Muscle of back (tissue), 13 donors: ENCODE measurements around the gene DLG5. TPM values are rescaled to one million over a fixed set of nuclear protein-coding genes. Genes with fewer than 3 reads are reported as not detected.

Experiments
- DNase-seq, 3 donors: peaks; one replicate each; pipeline versions ENCODE4 v3.0.0 to v3.0.0-alpha.2; 2013
- long read RNA-seq, 9 donors: transcript quantifications; one replicate each; lab custom pipeline, GENCODE V29; 2026
- polyA plus RNA-seq, 10 donors: library from polyadenylated mRNA; unstranded; fragments of 120-200 nt; gene quantifications; one replicate each; pipeline ENCODE4 v1.2.1, GENCODE V29; 2013; ENCODE audit not compliant: insufficient read length in 10 of 10

Gene DLG5, protein sequence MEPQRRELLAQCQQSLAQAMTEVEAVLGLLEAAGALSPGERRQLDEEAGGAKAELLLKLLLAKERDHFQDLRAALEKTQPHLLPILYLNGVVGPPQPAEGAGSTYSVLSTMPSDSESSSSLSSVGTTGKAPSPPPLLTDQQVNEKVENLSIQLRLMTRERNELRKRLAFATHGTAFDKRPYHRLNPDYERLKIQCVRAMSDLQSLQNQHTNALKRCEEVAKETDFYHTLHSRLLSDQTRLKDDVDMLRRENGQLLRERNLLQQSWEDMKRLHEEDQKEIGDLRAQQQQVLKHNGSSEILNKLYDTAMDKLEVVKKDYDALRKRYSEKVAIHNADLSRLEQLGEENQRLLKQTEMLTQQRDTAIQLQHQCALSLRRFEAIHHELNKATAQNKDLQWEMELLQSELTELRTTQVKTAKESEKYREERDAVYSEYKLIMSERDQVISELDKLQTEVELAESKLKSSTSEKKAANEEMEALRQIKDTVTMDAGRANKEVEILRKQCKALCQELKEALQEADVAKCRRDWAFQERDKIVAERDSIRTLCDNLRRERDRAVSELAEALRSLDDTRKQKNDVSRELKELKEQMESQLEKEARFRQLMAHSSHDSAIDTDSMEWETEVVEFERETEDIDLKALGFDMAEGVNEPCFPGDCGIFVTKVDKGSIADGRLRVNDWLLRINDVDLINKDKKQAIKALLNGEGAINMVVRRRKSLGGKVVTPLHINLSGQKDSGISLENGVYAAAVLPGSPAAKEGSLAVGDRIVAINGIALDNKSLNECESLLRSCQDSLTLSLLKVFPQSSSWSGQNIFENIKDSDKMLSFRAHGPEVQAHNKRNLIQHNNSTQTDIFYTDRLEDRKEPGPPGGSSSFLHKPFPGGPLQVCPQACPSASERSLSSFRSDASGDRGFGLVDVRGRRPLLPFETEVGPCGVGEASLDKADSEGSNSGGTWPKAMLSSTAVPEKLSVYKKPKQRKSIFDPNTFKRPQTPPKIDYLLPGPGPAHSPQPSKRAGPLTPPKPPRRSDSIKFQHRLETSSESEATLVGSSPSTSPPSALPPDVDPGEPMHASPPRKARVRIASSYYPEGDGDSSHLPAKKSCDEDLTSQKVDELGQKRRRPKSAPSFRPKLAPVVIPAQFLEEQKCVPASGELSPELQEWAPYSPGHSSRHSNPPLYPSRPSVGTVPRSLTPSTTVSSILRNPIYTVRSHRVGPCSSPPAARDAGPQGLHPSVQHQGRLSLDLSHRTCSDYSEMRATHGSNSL (N-terminal part only)
- polyA plus RNA-seq: 10 to 100 TPM; 17.5 to 35.5 (median 20.9) TPM
- long read RNA-seq, donor 1, partial matches to known transcripts: 0 of 1 reads
- long read RNA-seq, donor 1, other reads (novel, unspliced or antisense): 0 of 1 reads
- long read RNA-seq, donor 2, partial matches to known transcripts: 7,894 of 8,762 reads
- long read RNA-seq, donor 2, other reads (novel, unspliced or antisense): 867 of 8,762 reads
- long read RNA-seq, donor 3: 0 reads
- long read RNA-seq, donor 4, partial matches to known transcripts: 4,854 of 5,788 reads
- long read RNA-seq, donor 4, other reads (novel, unspliced or antisense): 933 of 5,788 reads
- long read RNA-seq, donor 5, partial matches to known transcripts: 0 of 2 reads
- long read RNA-seq, donor 5, other reads (novel, unspliced or antisense): 0 of 2 reads
- long read RNA-seq, donor 6, partial matches to known transcripts: 3,731 of 8,827 reads
- long read RNA-seq, donor 6, other reads (novel, unspliced or antisense): 5,096 of 8,827 reads
- long read RNA-seq, donor 7: 0 reads
- long read RNA-seq, donor 8: 0 reads
- long read RNA-seq, donor 9: 0 reads

DNA sequence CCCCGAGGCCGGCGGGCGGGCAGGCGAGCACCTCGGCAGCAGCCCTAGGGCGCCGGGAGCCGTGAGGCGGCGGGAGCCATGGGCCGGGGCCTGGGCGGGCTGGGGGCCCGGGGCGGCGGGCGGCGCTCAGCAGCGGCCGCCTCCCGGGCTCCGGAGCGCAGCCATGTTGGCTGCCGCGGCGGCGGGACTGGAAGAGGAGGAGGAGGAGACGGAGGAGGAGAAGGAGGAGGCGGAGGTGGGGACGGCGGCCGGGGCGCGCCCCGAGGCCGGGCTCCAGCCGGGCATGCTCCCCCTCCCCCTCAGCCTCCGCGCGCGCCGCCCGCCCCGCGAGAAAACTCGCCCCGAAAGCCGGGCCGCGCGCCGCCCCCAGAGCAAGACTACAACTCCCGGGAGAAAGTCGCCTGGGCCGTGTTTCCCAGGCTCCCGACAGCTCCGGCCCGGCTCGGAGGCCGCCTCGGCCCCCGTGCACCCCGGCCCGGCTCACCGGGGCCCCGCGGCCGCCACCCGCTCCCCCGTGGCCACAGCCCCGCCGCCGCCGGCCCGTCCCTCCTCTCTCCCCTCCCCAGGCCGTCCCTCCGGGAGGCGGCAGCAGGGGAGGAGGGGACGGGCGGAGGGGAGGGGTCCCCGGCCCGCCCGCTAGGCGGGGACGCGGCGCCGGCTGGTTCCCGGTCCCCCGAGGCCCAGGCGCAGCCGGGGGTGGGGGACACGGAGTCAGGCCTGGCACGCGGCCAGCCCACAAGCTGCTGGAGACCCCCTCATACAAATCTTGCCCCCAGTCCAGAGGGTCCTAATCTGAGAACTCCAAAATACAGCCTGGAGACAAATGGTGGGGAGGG is at the start of gene DLG5:
TSS of gene DLG5 (minus strand) at position 190 of the 836 bp plus-strand sequence. CDS start 235 bp downstream, outside the sequence.
- DNase-seq: peak; percentile 38 to 84 (median 76)

DNA sequence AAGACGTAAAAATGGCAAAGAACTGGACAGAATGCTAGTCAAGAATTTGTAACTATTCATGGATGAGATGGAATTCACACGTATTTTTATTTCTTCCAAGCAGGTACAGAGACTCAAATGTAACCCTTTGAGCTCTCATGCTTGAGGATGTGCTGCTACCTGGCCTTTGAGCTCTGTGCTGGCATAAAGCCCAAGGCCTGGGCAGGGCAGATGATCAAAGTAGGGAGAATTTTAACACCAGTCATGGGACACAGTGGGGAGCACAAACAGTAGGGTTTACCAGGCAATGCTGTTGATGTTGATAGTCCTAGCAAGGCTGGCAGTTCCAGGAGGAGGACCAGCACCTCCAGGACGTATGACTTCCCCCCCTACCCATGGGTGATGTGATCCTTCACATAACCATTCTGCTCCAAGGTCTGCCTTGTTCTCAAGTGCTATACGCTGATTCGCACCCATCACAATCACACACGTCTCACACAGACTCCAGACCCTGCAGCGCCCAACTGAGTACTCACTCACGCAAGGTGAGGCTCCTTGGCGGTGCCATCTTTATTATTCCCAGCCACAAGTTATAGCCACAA is 48.6 kb upstream of the DLG5 start:
- no peak for DNase-seq

DNA sequence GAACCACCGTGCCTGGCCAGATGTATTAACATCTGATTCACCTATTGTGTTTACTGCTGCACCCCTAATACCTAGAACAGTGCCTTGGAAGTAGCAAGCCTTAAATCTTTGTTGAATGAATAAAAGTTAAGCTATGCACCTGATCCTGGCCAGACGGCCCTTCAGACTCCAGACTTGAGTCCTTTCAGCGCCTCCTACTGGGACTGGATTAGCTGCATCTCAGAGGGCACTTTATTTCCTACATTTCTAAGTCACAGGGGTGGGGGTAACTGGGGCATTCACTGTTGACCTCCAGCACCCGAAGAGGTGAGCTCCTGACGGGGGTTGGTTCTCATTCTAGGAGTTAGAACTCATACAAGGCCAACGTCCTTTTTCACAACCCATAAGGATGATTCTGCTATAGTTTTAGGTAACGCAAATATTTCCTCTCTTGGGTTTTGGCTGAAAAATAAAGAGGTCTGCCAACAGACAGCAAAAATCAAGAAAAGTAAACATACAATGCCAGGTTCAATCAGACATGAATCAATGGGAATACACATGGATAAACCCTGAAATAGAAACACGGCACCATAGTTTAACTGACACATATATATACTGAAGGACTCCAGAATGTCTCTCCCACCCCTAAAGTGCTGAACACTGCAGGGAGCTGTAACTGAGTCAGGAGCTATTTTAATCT is 48.0 kb upstream of the DLG5 start:
- no peak for DNase-seq

DNA sequence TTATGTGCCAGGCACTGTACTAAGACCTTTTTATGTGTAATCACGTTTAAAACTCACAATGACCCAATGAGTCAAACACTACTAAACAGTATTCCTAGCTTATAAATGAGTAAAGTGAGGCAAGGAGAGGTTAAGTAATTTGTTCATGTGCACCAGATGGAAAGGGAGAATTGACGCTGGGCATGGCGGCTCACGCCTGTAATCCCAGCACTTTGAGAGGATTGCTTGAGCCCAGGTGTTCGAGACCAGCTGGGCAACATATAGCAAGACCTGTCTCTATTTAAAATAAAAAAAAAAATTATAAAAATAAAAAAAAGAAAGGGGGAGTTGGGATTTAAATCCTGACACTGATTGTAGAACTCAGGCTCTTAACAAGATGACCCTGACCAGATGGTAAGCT is 46.7 kb upstream of the DLG5 start:
- no peak for DNase-seq

DNA sequence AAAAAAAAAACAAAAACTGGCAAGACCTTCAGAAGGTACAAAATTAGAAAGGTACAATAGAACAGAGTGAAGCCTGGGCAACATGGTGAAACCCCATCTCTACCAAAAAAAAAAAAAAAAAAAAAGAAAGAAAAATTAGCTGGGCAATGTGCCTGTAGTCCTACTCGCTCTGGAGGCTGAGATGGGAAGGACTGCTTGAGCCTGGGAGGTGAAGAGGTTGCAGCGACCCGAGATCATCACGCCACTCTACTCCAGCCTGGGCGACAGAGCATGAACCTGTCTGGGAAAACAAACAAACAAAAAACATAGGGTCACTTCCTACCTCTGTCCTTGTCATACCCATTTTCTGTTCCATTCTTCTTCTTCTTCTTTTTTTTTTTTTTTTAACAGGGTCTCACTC is 45.6 kb upstream of the DLG5 start:
- no peak for DNase-seq

DNA sequence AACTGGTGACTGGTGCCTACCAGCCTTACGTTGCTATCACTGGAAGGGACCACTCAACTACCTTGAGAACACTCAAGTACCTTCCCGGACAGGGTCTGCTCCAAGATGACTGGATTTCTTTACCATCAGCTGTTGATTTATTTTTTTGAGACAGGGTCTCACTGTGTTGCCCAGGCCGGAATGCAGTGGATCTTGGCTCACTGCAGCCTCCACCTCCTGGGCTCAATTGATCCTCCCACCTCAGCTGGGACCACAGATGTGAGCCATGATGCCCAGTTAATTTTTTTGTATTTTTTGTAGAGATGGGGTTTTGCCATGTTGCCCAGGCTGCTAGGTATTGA is 45.2 kb upstream of the DLG5 start:
- no peak for DNase-seq

DNA sequence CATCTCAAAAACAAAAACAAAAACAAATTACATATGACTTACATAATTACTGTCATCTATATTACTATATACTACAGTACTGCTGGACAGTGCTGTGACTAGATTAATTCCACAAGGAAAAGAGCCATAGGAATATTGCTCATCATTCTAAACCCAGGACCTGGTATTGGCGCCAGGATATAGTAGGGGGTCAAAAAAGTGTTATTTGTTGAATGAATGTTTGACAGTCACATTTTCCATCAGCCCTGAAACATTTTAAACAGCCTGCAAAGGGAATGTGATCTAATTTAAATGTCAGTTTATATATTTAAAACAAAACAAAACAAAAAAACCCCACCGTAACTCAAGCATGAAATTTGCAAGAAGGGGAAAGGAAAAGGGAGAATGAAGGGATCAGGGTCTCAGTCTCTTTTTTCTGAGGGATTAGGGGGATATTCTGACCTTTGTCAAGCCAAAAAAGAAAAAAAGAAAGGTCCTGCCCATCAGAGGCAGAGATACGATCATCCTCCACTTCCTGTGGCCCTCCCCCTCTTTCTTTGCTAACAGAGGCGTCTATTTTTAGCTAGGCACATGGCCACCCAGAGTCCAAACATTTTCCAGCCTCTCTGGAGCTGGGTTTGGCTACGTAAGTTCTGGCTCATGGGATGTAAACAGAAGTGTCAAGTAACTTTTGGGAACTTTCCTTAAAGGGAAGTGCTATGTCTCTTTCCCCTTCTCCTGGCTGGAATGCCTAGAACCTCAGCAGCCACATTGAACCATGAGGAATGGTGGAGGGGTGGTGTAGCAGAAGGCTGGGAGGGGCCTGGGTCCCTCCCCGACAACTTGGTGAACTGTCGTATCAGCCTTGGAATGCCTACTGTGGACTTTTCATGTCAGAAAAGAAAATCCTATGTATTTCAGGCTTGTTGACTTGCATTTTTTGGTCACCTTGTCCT is 44.6 kb upstream of the DLG5 start:
- DNase-seq: peak; percentile 81 to 94 (median 91)

DNA sequence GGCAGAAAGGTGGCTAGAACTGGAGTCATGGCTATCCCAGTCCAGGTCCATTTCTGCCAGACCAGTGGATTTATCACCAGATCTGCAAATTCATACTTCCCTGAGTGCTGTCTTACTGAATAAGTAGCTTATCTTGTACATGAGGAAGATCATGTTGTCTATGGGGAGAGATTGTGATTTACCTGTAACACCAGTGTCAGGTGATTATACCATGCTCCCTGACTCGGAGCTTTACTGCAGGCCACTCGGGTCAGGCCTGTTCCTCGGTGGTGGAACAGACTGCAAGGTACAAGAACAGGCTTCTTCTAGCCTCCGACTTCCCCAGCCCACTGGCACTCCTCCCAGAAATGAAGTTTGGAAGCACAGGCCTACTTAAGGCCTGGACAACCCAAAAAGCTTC is 42.6 kb upstream of the DLG5 start:
- DNase-seq: peak in 2 of 3 donors; percentile 62 to 79

DNA sequence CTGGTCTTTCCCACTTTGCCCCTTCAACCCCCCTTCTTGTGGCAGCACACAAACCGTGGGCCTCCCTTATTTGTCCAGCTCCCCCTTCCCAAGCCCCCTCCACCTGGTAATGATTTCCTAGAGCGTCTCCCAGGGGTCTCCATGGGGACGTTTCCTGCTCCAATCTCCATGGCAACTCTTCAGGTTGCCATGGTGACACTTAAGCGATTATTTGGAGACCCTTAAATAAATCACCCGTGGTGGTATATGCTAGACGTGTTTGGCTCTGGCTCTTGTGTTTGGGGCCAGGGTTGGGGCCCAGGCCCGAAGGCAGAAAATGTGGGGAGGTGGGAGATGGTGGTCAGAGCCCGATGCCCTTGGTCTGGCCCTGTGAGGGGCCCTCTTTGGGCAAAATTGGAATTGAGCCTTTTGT is 41.1 kb upstream of the DLG5 start:
- DNase-seq: peak in 2 of 3 donors; percentile 61 to 80

DNA sequence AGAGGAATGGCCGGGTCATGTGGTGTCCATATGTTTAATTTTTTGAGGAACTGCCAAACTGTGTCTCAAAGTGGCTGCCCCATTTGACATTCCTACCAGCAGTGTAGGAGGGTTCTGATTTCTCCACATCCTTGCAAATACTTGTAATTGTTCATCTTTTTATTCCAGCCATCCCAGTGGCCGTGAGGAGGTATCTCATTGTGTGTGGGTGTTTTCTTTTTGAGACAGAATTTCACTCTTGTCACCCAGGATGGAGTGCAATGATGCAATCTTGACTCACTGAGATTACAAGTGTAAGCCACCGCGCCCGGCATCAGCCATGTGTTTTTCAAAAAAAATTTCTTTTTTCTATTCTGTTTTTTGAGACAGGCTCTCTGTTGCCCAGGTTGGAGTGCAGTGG is 38.7 kb upstream of the DLG5 start:
- DNase-seq: peak in 1 of 3 donors; percentile 54

DNA sequence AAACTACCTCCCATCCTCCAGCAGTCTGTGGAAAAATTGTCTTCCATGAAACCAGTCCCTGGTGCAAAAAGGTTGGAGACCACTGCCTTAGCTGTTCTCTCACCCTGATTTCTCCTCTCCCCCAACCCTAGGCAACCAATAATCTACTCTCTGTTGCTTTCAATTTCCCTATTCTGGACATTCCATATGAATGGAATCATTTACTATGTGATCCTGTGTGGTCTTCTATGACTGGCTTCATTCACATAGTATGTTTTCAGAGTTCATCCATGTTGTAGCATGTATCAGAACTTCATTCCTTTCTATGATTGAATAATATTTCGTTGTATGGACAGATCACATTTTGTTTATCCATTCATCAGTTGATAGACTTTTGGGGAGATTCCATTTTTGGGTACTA is 38.3 kb upstream of the DLG5 start:
- no peak for DNase-seq

DNA sequence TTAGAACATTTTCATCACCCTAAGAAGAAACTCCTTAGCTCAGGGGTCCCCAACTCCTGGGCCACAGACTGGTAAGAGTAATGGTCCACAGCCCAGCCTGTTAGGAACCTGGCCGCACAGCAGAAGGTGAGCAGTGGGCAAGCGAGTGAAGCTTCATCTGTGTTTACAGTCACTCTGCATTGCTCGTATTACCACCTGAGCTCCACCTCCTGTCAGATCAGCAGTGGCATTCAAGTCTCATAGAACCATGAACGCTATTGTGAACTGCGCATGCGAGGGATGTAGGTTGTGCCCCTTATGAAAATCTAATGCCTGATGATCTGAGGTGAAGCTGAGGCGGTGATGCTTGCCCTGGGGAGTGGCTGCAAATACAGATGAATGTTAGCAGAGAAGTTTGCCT is 37.3 kb upstream of the DLG5 start:
- no peak for DNase-seq

DNA sequence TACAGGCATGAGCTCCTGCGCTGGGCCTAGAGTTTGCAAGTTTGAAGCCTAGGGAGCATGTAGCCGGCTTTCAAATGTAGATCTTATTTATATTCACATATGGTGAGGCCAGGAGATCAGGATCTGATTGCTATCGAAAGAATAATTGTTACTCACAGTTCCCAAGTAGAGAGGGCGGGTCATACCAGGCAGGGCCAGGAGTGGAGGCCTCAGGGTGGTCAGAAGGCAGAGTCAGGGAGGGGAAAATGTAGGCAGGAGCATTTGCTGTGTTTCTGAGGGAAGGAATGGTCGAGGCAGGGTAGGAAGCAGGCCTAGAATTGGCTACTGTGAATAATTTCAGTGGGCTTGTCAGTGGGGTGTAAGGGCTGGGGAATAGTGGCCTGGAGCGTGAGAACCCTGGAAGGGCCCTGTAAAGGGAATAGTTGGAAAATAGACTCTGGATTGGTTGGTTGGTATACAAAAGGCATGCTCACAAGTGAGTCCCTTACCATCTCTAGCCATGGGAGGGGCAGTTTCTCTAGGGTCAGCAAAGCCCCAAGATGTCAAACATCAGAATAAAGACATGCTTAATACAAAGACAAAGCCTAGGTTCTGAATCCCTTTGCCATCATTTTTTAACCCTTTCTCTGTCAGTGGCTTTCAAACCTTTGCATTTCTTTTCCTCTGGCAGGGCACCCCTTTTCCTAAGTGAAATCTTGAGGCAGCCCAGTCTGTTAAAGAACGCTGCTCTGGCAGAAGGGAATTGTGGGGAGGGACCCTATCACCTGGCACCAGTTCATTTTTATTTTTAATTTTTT is 36.0 kb upstream of the DLG5 start:
- no peak for DNase-seq

DNA sequence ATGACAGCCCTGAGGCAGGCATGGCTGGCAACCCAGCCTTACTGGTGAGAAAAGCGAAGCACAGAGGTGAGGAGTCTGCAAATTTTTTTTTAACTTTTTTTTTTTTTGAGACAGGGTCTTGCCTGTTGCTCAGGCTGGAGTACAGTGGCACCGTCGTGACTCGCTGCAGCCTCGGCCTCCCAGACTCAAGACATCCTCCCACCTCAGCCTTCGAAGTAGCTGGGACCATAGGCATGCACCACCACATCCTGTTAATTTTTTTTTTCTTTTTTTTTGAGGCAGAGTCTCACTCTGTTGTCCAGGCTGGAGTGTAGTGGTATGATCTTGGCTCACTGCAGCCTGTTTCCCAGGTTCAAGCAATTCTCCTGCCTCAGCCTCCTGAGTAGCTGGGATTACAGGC is 35.1 kb upstream of the DLG5 start:
- no peak for DNase-seq

DNA sequence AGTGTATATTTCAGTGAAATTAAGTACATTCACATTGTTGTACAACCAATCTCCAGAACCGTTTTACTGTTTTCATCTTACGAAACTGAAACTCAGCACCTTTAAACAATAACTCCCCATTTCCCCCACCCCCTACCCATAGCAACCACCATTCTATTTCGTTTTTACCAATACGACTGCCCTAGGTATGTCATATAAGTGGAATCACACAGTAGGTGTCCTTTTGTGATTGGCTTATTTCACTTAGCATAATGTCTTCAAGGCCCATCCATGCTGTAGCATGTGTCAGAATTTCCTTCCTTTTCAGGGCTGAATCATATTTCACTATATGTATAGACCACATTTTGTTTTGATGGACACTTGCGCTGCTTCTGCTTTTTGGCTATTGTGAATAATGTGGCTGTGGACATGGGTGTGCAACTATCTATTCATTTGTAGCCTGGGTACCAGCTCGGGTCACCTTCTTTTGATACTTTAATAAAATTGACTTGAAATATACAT is 34.3 kb upstream of the DLG5 start:
- no peak for DNase-seq

DNA sequence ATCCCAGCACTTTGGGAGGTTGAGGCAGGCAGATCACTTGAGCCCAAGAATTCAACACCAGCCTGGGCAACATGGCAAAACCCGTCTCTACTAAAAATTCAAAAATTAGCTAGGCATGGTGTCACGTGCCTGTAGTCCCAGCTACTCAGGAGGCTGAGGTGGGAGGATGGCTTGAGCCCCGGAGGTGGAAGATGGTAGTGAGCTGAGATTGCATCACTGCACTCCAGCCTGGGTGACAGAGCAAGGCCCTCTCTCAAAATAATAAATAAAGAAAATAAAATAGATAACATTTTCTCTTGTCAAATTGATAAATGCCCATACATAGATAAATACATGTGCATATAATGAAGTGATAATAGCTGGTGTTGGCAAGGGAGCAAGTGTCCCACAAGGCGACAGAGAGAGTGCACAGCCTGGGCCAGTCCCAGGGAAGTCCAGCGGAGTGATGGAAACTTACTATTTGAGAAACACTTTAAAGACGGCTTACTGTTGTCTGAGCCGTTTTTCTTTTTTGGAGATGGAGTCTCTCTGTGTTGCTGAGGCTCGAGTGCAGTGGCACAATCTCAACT is 33.4 kb upstream of the DLG5 start:
- DNase-seq: no peak
